GM12864 (cell line): Measurements from ENCODE around the gene FAS.

ENCODE experiments used
- DNase-seq: peaks from one replicate; pipeline ENCODE4 v3.0.0-alpha.2; 2011; ENCODE audit warnings: low read depth
- H3K4me3 ChIP-seq: 2 replicates; pipeline ENCODE4 v1.5.1; 2011; ENCODE audit warnings: mild to moderate bottlenecking, low read depth, low read length, control low read depth
- CTCF ChIP-seq: IDR thresholded peaks from 2 replicates; pipeline ENCODE4 v1.5.1; 2011; ENCODE audit warnings: low read depth, mild to moderate bottlenecking, moderate library complexity, low read length, control low read depth, inconsistent platforms; ENCODE audit errors: missing control alignments

FAS gene

DNA sequence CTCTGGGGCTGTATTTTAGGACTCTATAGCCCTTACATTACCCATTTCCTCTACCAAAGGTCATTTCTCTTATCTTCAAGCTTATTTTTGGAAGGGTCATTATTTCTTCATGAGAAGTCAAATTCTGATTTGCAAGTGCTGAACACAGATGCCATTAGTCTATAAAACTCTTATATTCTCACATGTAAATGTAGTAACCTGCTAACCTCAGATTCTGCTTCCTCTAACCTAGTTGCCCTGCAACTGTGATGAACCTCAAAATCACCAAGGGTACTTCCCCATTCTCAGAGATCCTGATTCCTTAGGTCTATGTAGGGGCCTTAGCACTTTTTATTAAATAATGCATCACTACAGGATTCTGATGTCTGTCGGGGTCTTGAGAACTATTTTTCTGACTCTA is 6.3 kb downstream of the FAS start:
- peak overlapping the region; percentile 16; the same call in 1 of the 2 replicates for H3K4me3 ChIP-seq
- no peak for TF ChIP-seq CTCF
- no peak for DNase-seq

DNA sequence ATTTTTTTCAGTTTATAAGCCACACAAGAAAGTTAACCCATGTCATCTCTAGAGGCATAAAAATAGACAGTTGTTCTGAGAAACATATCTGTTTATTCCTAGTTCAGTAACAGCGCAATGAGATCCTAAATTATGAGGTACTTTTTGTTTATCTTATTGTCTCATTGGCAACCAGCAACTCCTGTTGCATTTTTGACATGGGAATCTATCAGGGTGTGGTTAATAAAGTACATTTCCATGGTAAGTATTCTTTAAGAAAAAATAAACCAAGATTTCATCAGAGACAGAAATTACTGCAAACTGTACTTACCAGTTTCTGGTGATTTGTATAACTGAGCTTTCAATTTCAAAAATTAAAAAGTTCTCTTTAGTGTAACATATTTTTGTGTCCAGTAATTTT is 9.0 kb downstream of the FAS start:
- H3K4me3 ChIP-seq, result peak overlapping the region; percentile 15; the same call in 1 of the 2 replicates
- no peak for TF ChIP-seq CTCF
- no peak for DNase-seq

- TF ChIP-seq CTCF, result no peak
- no peak for DNase-seq
- H3K4me3 ChIP-seq, result peak overlapping the region; percentile 47
Observed at GRCh38 chr10:89001024-89001728, 10.6 kb downstream of the FAS start.

DNA sequence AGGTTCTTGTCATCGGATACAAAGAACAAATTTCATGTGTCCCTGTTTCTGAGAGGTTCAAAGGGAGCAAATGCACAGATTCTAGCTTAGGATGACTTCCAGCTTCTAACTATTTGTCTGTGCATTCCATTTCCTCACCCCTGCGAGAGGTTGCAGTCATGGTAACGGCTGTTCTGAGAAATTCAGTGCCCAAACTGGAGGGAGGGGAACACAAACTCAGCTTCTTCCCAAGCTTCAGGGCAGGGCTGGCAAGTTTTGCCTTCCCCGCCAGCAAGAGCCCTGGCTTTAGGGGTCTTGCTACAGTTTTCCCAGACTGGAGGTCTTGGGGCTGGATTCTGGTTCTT is 11.1 kb downstream of the FAS start:
- no peak for TF ChIP-seq CTCF
- DNase-seq, result no peak
- H3K4me3 ChIP-seq, result no peak overlapping the region; the same call in 1 of the 2 replicates

- no peak overlapping the region for H3K4me3 ChIP-seq
- no peak for TF ChIP-seq CTCF
- no peak for DNase-seq
Observed at GRCh38 chr10:89002226-89002978, 11.8 kb downstream of the FAS start.

GRCh38 chr10:89003344-89003743 is 12.7 kb downstream of the FAS start:
- no peak for DNase-seq
- no peak for TF ChIP-seq CTCF

More at GRCh38 chr10:89003344-89003743, 12.7 kb downstream of the FAS start:
- no peak overlapping the region for H3K4me3 ChIP-seq
